Liver (tissue), 9 donors: ENCODE results near the gene ELF1. TPM values are rescaled to one million over a fixed set of nuclear protein-coding genes. Genes with fewer than 3 reads are reported as not detected.

ENCODE experiments used
- DNase-seq: peaks from one replicate; pipeline ENCODE4 v3.0.0-alpha.2; 2017; ENCODE audit warnings: low spot score
- H3K27ac ChIP-seq, 2 donors: one replicate each; pipeline ENCODE4 v1.7.0; 2013; ENCODE audit warnings: inconsistent platforms in 2 of 2, low read length in 2 of 2, control low read depth in 1 of 2, low read depth in 1 of 2, mild to moderate bottlenecking in 1 of 2
- H3K27me3 ChIP-seq, 4 donors: one replicate each; pipeline versions ENCODE4 v1.6.1 to v1.7.0; 2013; ENCODE audit warnings: low read length in 3 of 4, inconsistent platforms in 1 of 4, mild to moderate bottlenecking in 1 of 4, moderate library complexity in 1 of 4; ENCODE audit not compliant: control insufficient read depth in 4 of 4, insufficient read depth in 4 of 4
- H3K36me3 ChIP-seq, 4 donors: one replicate each; pipeline versions ENCODE4 v1.6.1 to v1.7.0; 2013; ENCODE audit warnings: low read length in 3 of 4, mild to moderate bottlenecking in 3 of 4, low read depth in 1 of 4, moderate library complexity in 1 of 4; ENCODE audit not compliant: control insufficient read depth in 4 of 4, insufficient read depth in 3 of 4
- H3K4me1 ChIP-seq, 4 donors: one replicate each; pipeline versions ENCODE4 v1.6.1 to v1.7.0; 2013; ENCODE audit warnings: low read length in 3 of 4, mild to moderate bottlenecking in 3 of 4, moderate library complexity in 1 of 4; ENCODE audit not compliant: control insufficient read depth in 4 of 4, insufficient read depth in 4 of 4
- H3K4me3 ChIP-seq, 3 donors: one replicate each; pipeline versions ENCODE4 v1.6.1 to v1.7.0; 2013; ENCODE audit warnings: low read length in 3 of 3, control low read depth in 1 of 3, low read depth in 1 of 3, mild to moderate bottlenecking in 1 of 3
- H3K9ac ChIP-seq, 2 donors: one replicate each; pipeline ENCODE4 v1.7.0; 2013; ENCODE audit warnings: low read length in 2 of 2, mild to moderate bottlenecking in 2 of 2, moderate library complexity in 2 of 2, control low read depth in 1 of 2, low read depth in 1 of 2
- H3K9me3 ChIP-seq, 4 donors: one replicate each; pipeline versions ENCODE4 v1.6.1 to v1.7.0; 2013; ENCODE audit warnings: low read length in 3 of 4; ENCODE audit not compliant: control insufficient read depth in 4 of 4
- ATF3 ChIP-seq: IDR thresholded peaks from 2 replicates; pipeline ENCODE4 v1.6.1; 2016; ENCODE audit warnings: antibody characterized with exemption
- CTCF ChIP-seq: fragments of 150-350 bp; IDR thresholded peaks from 2 replicates; pipeline ENCODE4 v1.5.1; 2017; ENCODE audit warnings: improper control_type of control experiment, low read depth, low read length; ENCODE audit not compliant: missing input control
- EGR1 ChIP-seq, 2 donors: IDR thresholded peaks; 2 replicates each; pipeline ENCODE4 v1.6.1; 2016 to 2018; ENCODE audit warnings: antibody characterized with exemption in 2 of 2, low read depth in 2 of 2
- FOXA1 ChIP-seq: IDR thresholded peaks from 2 replicates; pipeline ENCODE4 v1.6.1; 2016; ENCODE audit warnings: antibody characterized with exemption
- FOXA2 ChIP-seq: IDR thresholded peaks from 2 replicates; pipeline ENCODE4 v1.6.1; 2016; ENCODE audit warnings: antibody characterized with exemption
- GABPA ChIP-seq, 2 donors: IDR thresholded peaks in 1 of 2; conservative IDR thresholded peaks in 1 of 2; 2 replicates each; pipeline ENCODE4 v1.6.1; 2016; ENCODE audit warnings: antibody characterized with exemption in 2 of 2, mild to moderate bottlenecking in 1 of 2, moderate library complexity in 1 of 2
- JUND ChIP-seq, 2 donors: IDR thresholded peaks; 2 replicates each; pipeline ENCODE4 v1.6.1; 2016; ENCODE audit warnings: antibody characterized with exemption in 2 of 2
- MAX ChIP-seq: IDR thresholded peaks from 2 replicates; pipeline ENCODE4 v1.6.1; 2016; ENCODE audit warnings: antibody characterized with exemption
- NR2F2 ChIP-seq: IDR thresholded peaks from 2 replicates; pipeline ENCODE4 v1.6.1; 2016; ENCODE audit warnings: antibody characterized with exemption
- RAD21 ChIP-seq, 2 donors: IDR thresholded peaks; 2 replicates each; pipeline ENCODE4 v1.6.1; 2016; ENCODE audit warnings: antibody characterized with exemption in 2 of 2, mild to moderate bottlenecking in 2 of 2
- REST ChIP-seq: IDR thresholded peaks from 2 replicates; pipeline ENCODE4 v1.6.1; 2016; ENCODE audit warnings: antibody characterized with exemption, mild to moderate bottlenecking
- RXRA ChIP-seq, 2 donors: IDR thresholded peaks; 2 replicates each; pipeline ENCODE4 v1.6.1; 2017 to 2018; ENCODE audit warnings: antibody characterized with exemption in 2 of 2, mild to moderate bottlenecking in 1 of 2
- SP1 ChIP-seq: IDR thresholded peaks from 2 replicates; pipeline ENCODE4 v1.6.1; 2018; ENCODE audit warnings: antibody characterized with exemption, mild to moderate bottlenecking
- TAF1 ChIP-seq: conservative IDR thresholded peaks from 2 replicates; pipeline ENCODE4 v1.6.1; 2016; ENCODE audit warnings: antibody characterized with exemption, mild to moderate bottlenecking
- YY1 ChIP-seq: IDR thresholded peaks from 2 replicates; pipeline ENCODE4 v1.6.1; 2016; ENCODE audit warnings: antibody characterized with exemption, mild to moderate bottlenecking
- ZBTB33 ChIP-seq: IDR thresholded peaks from 2 replicates; pipeline ENCODE4 v1.6.1; 2016; ENCODE audit warnings: antibody characterized with exemption
- WGBS: extraction: QIAGEN DNeasy Blood & Tissue Kit; methylation state at CpG from one replicate; pipeline ENCODE4 v1.1.7; 2013; 5-methylcytosine and 5-hydroxymethylcytosine counted together
- polyA plus RNA-seq, 2 donors: library from polyadenylated mRNA; stranded (reverse) in 1 of 2; unstranded in 1 of 2; fragments of 200-250 nt in 1 of 2; fragments of >200 nt in 1 of 2; fragmentation: Nextera tagmentation in 1 of 2; extraction: Ambion mirVana in 1 of 2; gene quantifications; one replicate each; pipeline versions ENCODE4 v1.2.1 to v1.2.3, GENCODE V29; 2013 to 2015
- total RNA-seq, 2 donors: library from RNA; depleted of rRNA; stranded (reverse); fragments of >200 nt; gene quantifications; one replicate each; pipeline ENCODE4 v1.2.3, GENCODE V29; 2014
- donor health status: healthy.
- donor health status: healthy.
- donor health status: healthy.
- donor health status: healthy.
- donor health status: healthy.

Gene ELF1
- total and polyA plus RNA-seq, 4 donors = 15.3 to 57.2 (median 26.5) TPM

GRCh38 chr13:40996426-40997092, 22.6 kb downstream of the ELF1 start:
- H3K9me3 ChIP-seq = no peaks in the 10 kb centered on the region
- no peak overlapping the region for H3K9ac ChIP-seq
- DNase-seq = no peak
- H3K4me1 ChIP-seq = peaks cover 8 to 17% (median 12%) of the 10 kb centered on the region in 4 donors
- no peaks in the 10 kb centered on the region for H3K27me3 ChIP-seq
- 89% methylated on average over 5 of the region's 5 CpGs for WGBS
- peaks cover 0 to 3% (median 0%) of the 10 kb centered on the region in 4 donors for H3K36me3 ChIP-seq
- no peak overlapping the region for H3K4me3 ChIP-seq
- TF ChIP-seq TAF1 = no peak
- no peak for TF ChIP-seq MAX
- TF ChIP-seq CTCF = no peak
- no peak for TF ChIP-seq SP1
- TF ChIP-seq EGR1 (IDR thresholded peaks at IDR 0.05; ENCODE audit: low read depth in 2 of 2) = no peak
- TF ChIP-seq YY1 = no peak
- no peak for TF ChIP-seq NR2F2
- no peak for TF ChIP-seq GABPA (IDR thresholded peaks at IDR 0.05 in 1 of 2, conservative IDR thresholded peaks at IDR 0.05 in 1 of 2)
- no peak for TF ChIP-seq ATF3
- no peak for TF ChIP-seq ZBTB33
- no peak for TF ChIP-seq RXRA (IDR thresholded peaks at IDR 0.05)
- no peak for TF ChIP-seq FOXA2
- TF ChIP-seq FOXA1 = no peak
- TF ChIP-seq RAD21 (IDR thresholded peaks at IDR 0.05) = no peak
- TF ChIP-seq JUND (IDR thresholded peaks at IDR 0.05) = no peak
- no peak for TF ChIP-seq REST
- H3K27ac ChIP-seq = no peak overlapping the region
